Measurements from ENCODE around the gene ABCB11. TPM values are rescaled to one million over a fixed set of nuclear protein-coding genes. Genes with fewer than 3 reads are reported as not detected.

The ABCB11 gene
- total RNA-seq, 4 donors from 2014 or later: 0.13 TPM; not detected in 3

GRCh38 chr2:169009865-169010579 lies 21.1 kb downstream of the ABCB11 start:
- no peak for ATAC-seq
- H3K4me1 ChIP-seq: no peaks in the 10 kb centered on the region
- H3K27me3 ChIP-seq: no peaks in the 10 kb centered on the region
- H3K4me3 ChIP-seq: no peak overlapping the region
- no peaks in the 10 kb centered on the region for H3K36me3 ChIP-seq
- no peak overlapping the region for H3K27ac ChIP-seq
- no peaks in the 10 kb centered on the region for H3K9me3 ChIP-seq
- WGBS, 2 donors (ENCODE audit: low coverage in 1 of 2): 41 to 79% methylated on average over 3 of the region's 3 CpGs
- TF ChIP-seq EP300 (IDR thresholded peaks at IDR 0.05) (no peak), POLR2AphosphoS5 (IDR thresholded peaks at IDR 0.05) (no peak), POLR2A (IDR thresholded peaks at IDR 0.05) (no peak), CTCF (IDR thresholded peaks at IDR 0.05) (no peak)

- no peaks in the 10 kb centered on the region for H3K4me1 ChIP-seq
- ATAC-seq: no peak
- no peak overlapping the region for H3K27ac ChIP-seq
- no peaks in the 10 kb centered on the region for H3K36me3 ChIP-seq
- H3K9me3 ChIP-seq: no peaks in the 10 kb centered on the region
- WGBS, 2 donors (ENCODE audit: low coverage in 1 of 2): 72 to 73% methylated on average over 2 of the region's 2 CpGs
- no peaks in the 10 kb centered on the region for H3K27me3 ChIP-seq
- no peak overlapping the region for H3K4me3 ChIP-seq
- TF ChIP-seq POLR2AphosphoS5 (IDR thresholded peaks at IDR 0.05) (no peak), CTCF (IDR thresholded peaks at IDR 0.05) (no peak), POLR2A (IDR thresholded peaks at IDR 0.05) (no peak), EP300 (IDR thresholded peaks at IDR 0.05) (no peak)
These were observed 23.2 kb downstream of the ABCB11 start for GRCh38 chr2:169007941-169008340.

- Histone ChIP-seq H3K4me1 (no peaks in the 10 kb centered on the region), H3K4me3 (no peak overlapping the region), H3K27me3 (no peaks in the 10 kb centered on the region), H3K27ac (no peak overlapping the region), H3K9me3 (no peaks in the 10 kb centered on the region), H3K36me3 (no peaks in the 10 kb centered on the region)
- ATAC-seq: no peak
- no peak for TF ChIP-seq EP300 (IDR thresholded peaks at IDR 0.05)
- no peak for TF ChIP-seq POLR2AphosphoS5 (IDR thresholded peaks at IDR 0.05)
- TF ChIP-seq CTCF (IDR thresholded peaks at IDR 0.05): no peak
- TF ChIP-seq POLR2A (IDR thresholded peaks at IDR 0.05): no peak
- WGBS, 2 donors (ENCODE audit: low coverage in 1 of 2): 79 to 88% methylated on average over 3 of the region's 3 CpGs
These were observed 23.8 kb downstream of the ABCB11 start for GRCh38 chr2:169007356-169007755.

- Histone ChIP-seq H3K4me1 (no peaks in the 10 kb centered on the region), H3K36me3 (no peaks in the 10 kb centered on the region), H3K27me3 (no peaks in the 10 kb centered on the region), H3K9me3 (no peaks in the 10 kb centered on the region), H3K27ac (no peak overlapping the region), H3K4me3 (no peak overlapping the region)
- no peak for TF ChIP-seq POLR2A (IDR thresholded peaks at IDR 0.05)
- ATAC-seq: no peak
- 92 to 95% methylated on average over 5 of the region's 5 CpGs for WGBS, 2 donors (ENCODE audit: low coverage in 1 of 2)
These were observed 24.5 kb downstream of the ABCB11 start for GRCh38 chr2:169006665-169007064.

- TF ChIP-seq EP300 (IDR thresholded peaks at IDR 0.05): no peak
- TF ChIP-seq POLR2AphosphoS5 (IDR thresholded peaks at IDR 0.05): no peak
- no peak for TF ChIP-seq POLR2A (IDR thresholded peaks at IDR 0.05)
- TF ChIP-seq CTCF (IDR thresholded peaks at IDR 0.05): no peak
- no peaks in the 10 kb centered on the region for H3K9me3 ChIP-seq
- no peak overlapping the region for H3K27ac ChIP-seq
- WGBS, 2 donors (ENCODE audit: low coverage in 1 of 2): 85 to 89% methylated on average over 1 of the region's 1 CpG
- H3K4me3 ChIP-seq: no peak overlapping the region
- no peaks in the 10 kb centered on the region for H3K4me1 ChIP-seq
- H3K27me3 ChIP-seq: no peaks in the 10 kb centered on the region
- no peak for ATAC-seq
- H3K36me3 ChIP-seq: no peaks in the 10 kb centered on the region
These were observed 25.1 kb downstream of the ABCB11 start for GRCh38 chr2:169005994-169006393.
